H1 (cell line): ENCODE measurements around the gene BTBD9. TPM values are rescaled to one million over a fixed set of nuclear protein-coding genes. Genes with fewer than 3 reads are reported as not detected.

Experiments used
- CBX5 ChIP-seq: fragments of 300-800, 300-1000 bp; sonication (generic); IDR thresholded peaks from 2 replicates; pipeline ENCODE4 v1.7.1; 2016; ENCODE audit warnings: antibody characterized with exemption, low read length, low read depth
- CEBPB ChIP-seq: IDR thresholded peaks from 2 replicates; pipeline ENCODE4 v1.6.1; 2012; ENCODE audit warnings: low read depth, low read length
- CHD1 ChIP-seq: IDR thresholded peaks from 2 replicates; pipeline ENCODE4 v1.6.1; 2012; ENCODE audit warnings: low read depth, low read length, improper control_type of control experiment
- CHD7 ChIP-seq: fragments of 300-600 bp; sonication (generic); IDR thresholded peaks from 2 replicates; pipeline ENCODE4 v1.7.1; 2012; ENCODE audit warnings: low read length, moderate library complexity, mild to moderate bottlenecking, inconsistent platforms; ENCODE audit not compliant: insufficient replicate concordance
- EP300 ChIP-seq, 2 experiments: IDR thresholded peaks; 1 replicate in 1 of 2; 2 replicates in 1 of 2; pipeline ENCODE4 v1.6.1; 2011 to 2012; ENCODE audit warnings: low read depth in 2 of 2, low read length in 2 of 2, mild to moderate bottlenecking in 2 of 2, borderline replicate concordance in 1 of 2, inconsistent platforms in 1 of 2, moderate library complexity in 1 of 2
- FOSL1 ChIP-seq: IDR thresholded peaks from 2 replicates; pipeline ENCODE4 v1.6.1; 2011; ENCODE audit warnings: mild to moderate bottlenecking, low read depth, low read length, moderate library complexity; ENCODE audit not compliant: insufficient read depth
- GTF2F1 ChIP-seq: IDR thresholded peaks from 2 replicates; pipeline ENCODE4 v1.6.1; 2012; ENCODE audit warnings: low read depth, low read length, improper control_type of control experiment, borderline replicate concordance
- HDAC6 ChIP-seq: IDR thresholded peaks from one replicate; pipeline ENCODE4 v1.7.1; 2012; ENCODE audit warnings: low read depth, mild to moderate bottlenecking, inconsistent platforms, low read length, moderate library complexity
- POLR2AphosphoS5 ChIP-seq: IDR thresholded peaks from 2 replicates; pipeline ENCODE4 v1.6.1; 2011; ENCODE audit warnings: low read depth, low read length
- RXRA ChIP-seq: IDR thresholded peaks from 2 replicates; pipeline ENCODE4 v1.6.1; 2011; ENCODE audit warnings: low read depth, mild to moderate bottlenecking, low read length, moderate library complexity; ENCODE audit not compliant: insufficient read depth
- SP1 ChIP-seq: IDR thresholded peaks from 2 replicates; pipeline ENCODE4 v1.6.1; 2011; ENCODE audit warnings: low read depth, low read length
- polyA plus RNA-seq, 7 experiments: library from polyadenylated mRNA; depleted of rRNA in 3 of 7; stranded (reverse) in 5 of 7; unstranded in 2 of 7; fragments of >200 nt in 5 of 7; fragments of 200-250 nt in 2 of 7; gene quantifications; 1 replicate in 5 of 7; 2 replicates in 1 of 7; 4 replicates in 1 of 7; pipeline versions ENCODE4 v1.2.1 to v1.2.3, GENCODE V29; 2011 to 2013; ENCODE audit warnings: missing spikeins in 2 of 7, mixed read lengths in 2 of 7
- total RNA-seq: library from RNA; stranded (reverse); fragmentation: NEBNext Ultra II Directional; extraction: Animal tissue kit (Norgen Biotek cat#: 25700); gene quantifications from 2 replicates; pipeline ENCODE4 v1.2.1, GENCODE V29; 2021

The BTBD9 gene
- total and polyA plus RNA-seq, 2 of the 8 experiments (the other 6 are each of a cell fraction or from before 2014, with no cell fraction given): 0.92 to 4.1 TPM

GRCh38 chr6:38346291-38347079 is 293.2 kb downstream of the BTBD9 start (continued):
- TF ChIP-seq CHD7: no peak
- TF ChIP-seq CBX5: no peak
- TF ChIP-seq RXRA: no peak
- TF ChIP-seq FOSL1: no peak
- TF ChIP-seq CHD1: no peak
- no peak for TF ChIP-seq GTF2F1
- no peak for TF ChIP-seq SP1
- TF ChIP-seq EP300 (IDR thresholded peaks at IDR 0.05; ENCODE audit: borderline replicate concordance in 1 of 2, low read depth in 2 of 2, low read length in 2 of 2): no peak
- TF ChIP-seq CEBPB: no peak
- no peak for TF ChIP-seq POLR2AphosphoS5
- no peak for TF ChIP-seq HDAC6
